Keratinocyte (primary cell): ENCODE measurements around the gene DHRS11. TPM values are rescaled to one million over a fixed set of nuclear protein-coding genes. Genes with fewer than 3 reads are reported as not detected.

Experiments used
- DNase-seq: peaks from one replicate; pipeline ENCODE4 v3.0.0-alpha.2; 2011; ENCODE audit warnings: low read depth, missing footprints, low spot score
- FAIRE-seq: peaks from 2 replicates; lab custom pipeline; 2011; peaks lifted over from hg19 to GRCh38; lab: Jason Lieb, UNC
- H2AFZ ChIP-seq: 2 replicates; pipeline ENCODE4 v1.6.0; 2012; ENCODE audit warnings: low read length, control low read depth, inconsistent platforms; ENCODE audit not compliant: control insufficient read depth
- H3K27ac ChIP-seq: 2 replicates; pipeline ENCODE4 v1.5.1; 2011; ENCODE audit warnings: low read length; ENCODE audit not compliant: control insufficient read depth, insufficient read depth
- H3K27me3 ChIP-seq: 3 replicates; pipeline ENCODE4 v1.6.0; 2011; ENCODE audit warnings: low read length; ENCODE audit not compliant: control insufficient read depth, insufficient read depth; ENCODE audit errors: extremely low read depth
- H3K36me3 ChIP-seq, 2 experiments: 2 replicates in 1 of 2; 3 replicates in 1 of 2; pipeline ENCODE4 v1.5.1; 2011; ENCODE audit warnings: low read length in 2 of 2, mild to moderate bottlenecking in 1 of 2; ENCODE audit not compliant: control insufficient read depth in 2 of 2, insufficient read depth in 2 of 2; ENCODE audit errors: extremely low read depth in 1 of 2
- H3K4me1 ChIP-seq: 3 replicates; pipeline ENCODE4 v1.5.1; 2011; ENCODE audit warnings: low read length; ENCODE audit not compliant: control insufficient read depth, insufficient read depth; ENCODE audit errors: extremely low read depth
- H3K4me2 ChIP-seq: 3 replicates; pipeline ENCODE4 v1.6.0; 2011; ENCODE audit warnings: low read depth, low read length; ENCODE audit not compliant: control insufficient read depth, insufficient read depth; ENCODE audit errors: extremely low read depth
- H3K4me3 ChIP-seq, 3 experiments: fragments of 200-600 bp in 1 of 3; sonication (generic) in 1 of 3; 2 replicates in 2 of 3; 3 replicates in 1 of 3; pipeline ENCODE4 v1.5.1; 2011 to 2016; ENCODE audit warnings: low read length in 3 of 3, mild to moderate bottlenecking in 3 of 3, control low read depth in 2 of 3, inconsistent platforms in 1 of 3, low read depth in 1 of 3, mixed read lengths in 1 of 3, mixed run types in 1 of 3, moderate library complexity in 1 of 3; ENCODE audit not compliant: control insufficient read depth in 2 of 3, insufficient read depth in 2 of 3; ENCODE audit errors: extremely low read depth in 1 of 3
- H3K79me2 ChIP-seq: 2 replicates; pipeline ENCODE4 v1.6.0; 2012; ENCODE audit warnings: low read length; ENCODE audit not compliant: control insufficient read depth, insufficient read depth
- H3K9ac ChIP-seq: 3 replicates; pipeline ENCODE4 v1.6.0; 2011; ENCODE audit warnings: low read length; ENCODE audit not compliant: control insufficient read depth, insufficient read depth; ENCODE audit errors: extremely low read depth
- H3K9me1 ChIP-seq: 3 replicates; pipeline ENCODE4 v1.6.0; 2011; ENCODE audit warnings: low read length; ENCODE audit not compliant: control insufficient read depth, insufficient read depth; ENCODE audit errors: extremely low read depth
- H3K9me3 ChIP-seq: 2 replicates; pipeline ENCODE4 v1.5.1; 2012; ENCODE audit warnings: low read depth, low read length; ENCODE audit not compliant: control insufficient read depth
- H4K20me1 ChIP-seq: 3 replicates; pipeline ENCODE4 v1.6.0; 2011; ENCODE audit warnings: low read length; ENCODE audit not compliant: control insufficient read depth, insufficient read depth; ENCODE audit errors: extremely low read depth
- EZH2 ChIP-seq: IDR thresholded peaks from one replicate; pipeline ENCODE4 v1.6.1; 2012; ENCODE audit warnings: inconsistent platforms, mild to moderate bottlenecking, low read length, moderate library complexity
- dilution Hi-C: fragments of 300-500 bp; cut with MboI; formaldehyde crosslinking; loops from one replicate; pipeline ENCODE4 v1.7.0; 2020; ENCODE audit warnings: low sequenced_read_pairs; ENCODE audit not compliant: extremely low pct_ligation_motif_present
- polyA plus RNA-seq, 5 experiments: library from polyadenylated mRNA; depleted of rRNA in 3 of 5; stranded (reverse) in 3 of 5; stranded (forward) in 1 of 5; unstranded in 1 of 5; fragments of >200 nt; gene quantifications; 1 replicate in 1 of 5; 2 replicates in 3 of 5; 3 replicates in 1 of 5; pipeline versions ENCODE4 v1.2.1 to v1.2.3, GENCODE V29; 2011 to 2012; ENCODE audit warnings: missing spikeins in 2 of 5, low read depth in 1 of 5, low replicate concordance in 1 of 5
- TF ChIP-seq, protein P1 (sequence below), 3 experiments: IDR thresholded peaks in 1 of 3; conservative IDR thresholded peaks in 1 of 3; optimal IDR thresholded peaks in 1 of 3; 2 replicates in 2 of 3; 3 replicates in 1 of 3; pipeline versions ENCODE3 to v1.5.1; 2011; ENCODE audit warnings: low read length in 3 of 3, mild to moderate bottlenecking in 3 of 3, moderate library complexity in 2 of 3, control low read depth in 1 of 3, inconsistent platforms in 1 of 3; ENCODE audit not compliant: insufficient read depth in 2 of 3; ENCODE audit errors: extremely low read depth in 1 of 3

DHRS11 gene
- polyA plus RNA-seq, 1 donor (not counting 4 experiments of a cell fraction or from before 2014, with no cell fraction given): 11.0 TPM

DNA sequence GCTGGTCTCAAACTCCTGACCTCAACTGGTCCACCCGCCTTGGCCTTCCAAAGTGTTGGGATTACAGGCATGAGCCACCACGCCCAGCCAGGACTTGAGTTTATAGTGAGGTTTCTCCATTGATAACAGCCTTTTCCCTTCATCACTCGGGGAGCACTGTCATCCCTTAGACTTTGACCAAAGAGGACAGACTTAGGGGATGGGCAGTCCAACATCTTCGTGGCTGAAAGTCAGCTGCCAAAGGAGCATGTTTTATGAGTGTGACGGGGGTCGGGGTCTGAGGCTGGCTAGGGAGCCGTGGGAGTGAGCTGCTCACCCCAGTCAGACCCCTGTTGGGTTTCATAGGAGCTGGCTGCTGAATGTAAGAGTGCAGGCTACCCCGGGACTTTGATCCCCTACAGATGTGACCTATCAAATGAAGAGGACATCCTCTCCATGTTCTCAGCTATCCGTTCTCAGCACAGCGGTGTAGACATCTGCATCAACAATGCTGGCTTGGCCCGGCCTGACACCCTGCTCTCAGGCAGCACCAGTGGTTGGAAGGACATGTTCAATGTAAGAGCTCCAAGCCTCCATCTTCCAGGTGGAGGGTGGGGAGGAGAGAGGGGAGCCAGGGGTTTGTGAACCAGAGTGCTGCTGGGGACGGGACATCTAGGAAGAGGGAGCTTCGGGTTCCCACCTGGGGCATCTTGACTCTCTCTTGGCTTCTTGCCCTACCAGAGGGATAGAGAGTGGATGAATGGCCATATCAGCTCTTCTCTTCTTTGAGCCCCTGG is 3.1 kb downstream of the DHRS11 start:
- no peak for FAIRE-seq

GRCh38 chr17:36597226-36597625 is 5.5 kb downstream of the DHRS11 start:
- peaks cover 1 to 6% of the 10 kb centered on the region in 2 experiments for H3K36me3 ChIP-seq
- dilution Hi-C loops: no loop called here
- H4K20me1 ChIP-seq: no peaks in the 10 kb centered on the region
- no peak overlapping the region for H3K27ac ChIP-seq
- H3K79me2 ChIP-seq: peaks cover 8% of the 10 kb centered on the region
- peaks cover 17% of the 10 kb centered on the region for H3K4me1 ChIP-seq
- DNase-seq (no peak), FAIRE-seq (no peak)
- H3K4me2 ChIP-seq: no peak overlapping the region
- no peak overlapping the region for H3K9ac ChIP-seq
- H2AFZ ChIP-seq: no peak overlapping the region
- H3K27me3 ChIP-seq: no peaks in the 10 kb centered on the region
- TF ChIP-seq, protein P1, sequence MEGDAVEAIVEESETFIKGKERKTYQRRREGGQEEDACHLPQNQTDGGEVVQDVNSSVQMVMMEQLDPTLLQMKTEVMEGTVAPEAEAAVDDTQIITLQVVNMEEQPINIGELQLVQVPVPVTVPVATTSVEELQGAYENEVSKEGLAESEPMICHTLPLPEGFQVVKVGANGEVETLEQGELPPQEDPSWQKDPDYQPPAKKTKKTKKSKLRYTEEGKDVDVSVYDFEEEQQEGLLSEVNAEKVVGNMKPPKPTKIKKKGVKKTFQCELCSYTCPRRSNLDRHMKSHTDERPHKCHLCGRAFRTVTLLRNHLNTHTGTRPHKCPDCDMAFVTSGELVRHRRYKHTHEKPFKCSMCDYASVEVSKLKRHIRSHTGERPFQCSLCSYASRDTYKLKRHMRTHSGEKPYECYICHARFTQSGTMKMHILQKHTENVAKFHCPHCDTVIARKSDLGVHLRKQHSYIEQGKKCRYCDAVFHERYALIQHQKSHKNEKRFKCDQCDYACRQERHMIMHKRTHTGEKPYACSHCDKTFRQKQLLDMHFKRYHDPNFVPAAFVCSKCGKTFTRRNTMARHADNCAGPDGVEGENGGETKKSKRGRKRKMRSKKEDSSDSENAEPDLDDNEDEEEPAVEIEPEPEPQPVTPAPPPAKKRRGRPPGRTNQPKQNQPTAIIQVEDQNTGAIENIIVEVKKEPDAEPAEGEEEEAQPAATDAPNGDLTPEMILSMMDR (optimal IDR thresholded peaks at IDR 0.05 in 1 of 3, IDR thresholded peaks at IDR 0.05 in 1 of 3, conservative IDR thresholded peaks at IDR 0.05 in 1 of 3; ENCODE audit: extremely low read depth in 1 of 3, insufficient read depth in 2 of 3, low read length in 3 of 3): no peak
- no peak for TF ChIP-seq EZH2
- no peaks in the 10 kb centered on the region for H3K9me3 ChIP-seq
- H3K4me3 ChIP-seq: no peak overlapping the region
- no peaks in the 10 kb centered on the region for H3K9me1 ChIP-seq

More for the DNA sequence above, 3.1 kb downstream of the DHRS11 start:
- Histone ChIP-seq H3K27ac (no peak overlapping the region), H3K27me3 (no peaks in the 10 kb centered on the region), H3K79me2 (no peaks in the 10 kb centered on the region), H3K4me3 (no peak overlapping the region), H3K4me2 (no peak overlapping the region), H3K9me3 (no peaks in the 10 kb centered on the region), H2AFZ (no peak overlapping the region), H4K20me1 (no peaks in the 10 kb centered on the region), H3K9me1 (no peaks in the 10 kb centered on the region), H3K9ac (no peak overlapping the region), H3K4me1 (peaks cover 10% of the 10 kb centered on the region), H3K36me3 (peaks cover 1 to 13% of the 10 kb centered on the region in 2 experiments)
- TF ChIP-seq EZH2: no peak
- TF ChIP-seq, protein P1 (optimal IDR thresholded peaks at IDR 0.05 in 1 of 3, IDR thresholded peaks at IDR 0.05 in 1 of 3, conservative IDR thresholded peaks at IDR 0.05 in 1 of 3; ENCODE audit: extremely low read depth in 1 of 3, insufficient read depth in 2 of 3, low read length in 3 of 3): no peak
- DNase-seq: no peak
- dilution Hi-C loops: no loop called here
